ENCODE data around the gene KRAS.
"Not testable (repeated sequence)": the region's sequence is repeated elsewhere in the genome, so short reads cannot be mapped to it uniquely, and the experiment has no call there.

KRAS gene
- 99.3 to 104 reads per million in 2 donors for total RNA-seq

DNA sequence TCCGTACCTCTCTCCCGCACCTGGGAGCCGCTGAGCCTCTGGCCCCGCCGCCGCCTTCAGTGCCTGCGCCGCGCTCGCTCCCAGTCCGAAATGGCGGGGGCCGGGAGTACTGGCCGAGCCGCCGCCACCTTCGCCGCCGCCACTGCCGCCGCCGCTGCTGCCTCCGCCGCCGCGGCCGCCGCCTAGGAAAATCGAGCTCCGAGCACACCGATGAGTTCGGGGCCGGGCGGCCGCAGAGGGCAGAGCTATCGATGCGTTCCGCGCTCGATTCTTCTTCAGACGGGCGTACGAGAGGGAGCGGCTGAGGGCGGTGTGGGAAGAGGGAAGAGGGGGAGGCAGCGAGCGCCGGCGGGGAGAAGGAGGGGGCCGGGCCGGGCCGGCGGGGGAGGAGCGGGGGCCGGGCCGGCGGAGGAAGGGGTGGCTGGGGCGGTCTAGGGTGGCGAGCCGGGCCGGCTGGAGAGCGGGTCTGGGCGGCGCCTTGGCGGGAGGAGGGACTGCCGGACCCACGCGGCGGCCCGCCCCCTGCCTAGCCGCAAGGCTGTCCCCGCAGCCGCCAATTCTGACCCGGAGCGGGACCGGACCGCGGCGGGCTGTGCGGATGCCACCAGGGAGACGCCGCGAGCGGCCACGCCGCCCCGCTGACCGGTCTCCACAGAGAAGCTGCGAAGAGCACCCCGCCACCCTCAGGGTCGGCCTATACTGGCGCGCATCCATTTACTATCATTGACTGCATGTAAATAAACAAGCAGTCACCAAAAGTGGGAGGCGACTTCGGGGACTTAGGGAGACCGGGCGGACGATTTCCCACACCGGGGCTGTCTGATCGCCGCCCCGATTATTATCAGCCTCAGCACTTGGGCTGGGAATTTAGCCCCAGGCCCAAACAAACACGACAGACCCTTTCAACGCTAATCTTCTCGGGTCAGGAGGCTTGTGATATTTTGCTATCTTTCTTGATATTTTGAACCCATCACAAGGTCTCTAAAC lies at the start of gene KRAS:
Gene KRAS, minus strand, starts transcription at position 186 of the 987 bp plus-strand sequence.
- DNase-seq: peak; percentile 80

- DNase-seq: no peak
These were observed 45.7 kb upstream of the KRAS start for GRCh38 chr12:25296381-25296780.

DNA sequence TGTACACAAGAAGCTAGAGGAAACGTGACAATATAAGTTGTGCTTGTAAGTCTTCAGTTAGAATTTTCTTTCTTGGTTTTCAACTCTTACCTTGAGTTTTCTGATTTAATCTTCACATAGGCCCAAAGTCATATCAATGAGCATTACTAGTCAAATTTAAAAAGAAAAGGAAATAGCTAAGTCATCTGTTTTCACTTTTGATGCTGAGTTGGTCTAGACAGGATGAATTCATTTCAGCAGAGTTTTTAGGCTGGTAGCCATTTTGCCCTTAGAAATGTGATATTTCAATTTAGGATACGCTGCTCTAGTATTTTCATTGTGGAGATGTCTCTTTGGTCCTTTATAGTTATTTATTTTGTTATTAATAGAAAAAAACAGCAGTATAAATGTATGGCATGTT lies 44.6 kb upstream of the KRAS start:
- DNase-seq: no peak

GRCh38 chr12:25293653-25294052 lies 42.9 kb upstream of the KRAS start:
- no peak for DNase-seq

DNA sequence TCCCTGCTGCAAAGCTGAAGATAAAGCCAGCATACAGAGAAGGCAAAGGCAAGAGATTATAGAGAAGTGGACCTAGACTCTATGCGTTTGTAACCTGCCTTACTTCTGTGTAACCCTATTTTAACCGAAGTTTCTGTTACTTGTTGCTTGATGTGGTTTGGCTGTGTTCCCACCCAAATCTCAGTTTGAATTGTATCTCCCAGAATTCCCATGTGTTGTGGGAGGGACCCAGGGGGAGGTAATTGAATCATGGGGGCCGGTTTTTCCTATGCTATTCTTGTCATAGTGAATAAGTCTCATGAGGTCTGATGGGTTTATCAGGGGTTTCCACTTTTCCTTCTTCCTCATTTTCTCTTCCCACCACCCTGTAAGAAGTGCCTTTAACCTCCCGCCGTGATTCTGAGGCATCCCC lies 42.1 kb upstream of the KRAS start:
- DNase-seq: not testable (repeated sequence)

- DNase-seq: no peak
These were observed 36.9 kb upstream of the KRAS start for GRCh38 chr12:25287610-25288009.

DNA sequence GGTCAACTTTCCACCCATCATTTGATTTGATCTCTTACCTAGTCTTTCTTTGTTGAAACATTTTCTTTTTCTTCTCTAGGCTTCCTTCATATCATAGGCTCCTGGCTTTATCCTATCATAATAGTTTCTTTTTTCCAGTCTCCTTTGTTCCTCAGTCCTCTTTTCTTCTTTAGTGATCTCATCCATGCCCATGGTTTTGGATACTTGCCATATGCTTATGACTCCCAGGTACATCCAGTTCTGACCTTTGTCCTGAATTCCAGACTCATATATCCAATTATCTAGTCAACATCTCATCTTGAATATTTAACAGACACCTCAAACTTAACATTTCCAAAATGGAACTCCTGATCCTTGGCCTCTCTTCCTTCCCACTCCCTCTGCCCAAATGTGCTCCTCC lies 36.1 kb upstream of the KRAS start:
- no peak for DNase-seq

DNA sequence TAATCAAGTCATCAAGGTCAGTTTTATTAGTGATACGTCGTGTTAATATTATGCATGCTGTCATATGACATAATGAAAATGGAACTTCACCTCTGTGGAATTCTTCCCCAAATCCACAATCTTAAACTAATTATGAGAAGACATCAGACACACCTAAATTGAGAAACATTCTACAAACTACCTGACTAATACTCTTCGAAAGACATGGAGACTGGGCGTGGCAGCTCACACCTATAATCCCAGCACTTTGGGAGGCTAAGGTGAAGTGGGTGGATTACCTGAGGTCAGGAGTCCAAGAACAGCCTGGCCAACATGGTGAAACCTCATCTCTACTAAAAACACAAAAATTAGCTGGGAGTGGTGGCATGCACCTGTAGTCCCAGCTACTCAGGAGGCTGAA lies 33.3 kb upstream of the KRAS start:
- no peak for DNase-seq

- DNase-seq: no peak
These were observed 32.3 kb upstream of the KRAS start for GRCh38 chr12:25283006-25283405.

DNA sequence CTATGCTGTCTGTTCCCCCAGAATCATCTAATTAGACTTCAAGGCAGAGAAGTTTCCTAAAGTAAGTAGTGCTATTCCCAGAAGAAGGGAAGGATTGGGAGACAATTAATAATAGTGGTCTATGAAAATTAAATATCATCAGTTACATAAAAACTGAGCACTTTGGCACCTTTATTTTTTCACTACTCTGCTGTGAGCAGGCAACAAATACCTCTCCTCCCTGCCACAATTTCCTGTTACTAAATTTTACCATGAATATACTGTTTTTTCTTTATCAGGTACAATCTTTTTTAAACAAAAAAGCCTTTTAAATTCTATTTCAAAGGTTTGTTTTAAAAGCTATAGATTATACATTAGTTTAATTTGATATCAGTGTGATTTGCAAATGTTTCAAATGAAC lies 29.4 kb upstream of the KRAS start:
- no peak for DNase-seq

DNA sequence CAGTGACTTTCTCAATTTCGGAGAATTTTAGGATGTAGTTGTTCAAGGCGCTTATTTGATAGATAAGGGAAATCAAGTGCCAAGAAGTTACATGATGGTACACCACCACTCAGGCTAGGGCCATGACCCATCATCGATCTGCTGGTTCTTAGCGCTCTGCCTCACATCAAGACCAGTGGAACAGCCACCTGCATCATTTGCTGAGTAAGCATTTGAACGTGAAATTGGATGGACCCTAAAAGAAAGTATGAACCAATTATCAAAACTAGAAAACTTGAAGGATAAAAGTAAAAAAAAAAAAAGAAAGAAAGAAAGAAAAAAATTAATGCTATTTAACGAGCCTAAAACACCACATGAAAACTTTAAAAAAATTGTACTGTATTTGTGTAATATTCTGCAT lies 27.5 kb upstream of the KRAS start:
- no peak for DNase-seq

GRCh38 chr12:25276199-25276937 lies 25.6 kb upstream of the KRAS start:
- DNase-seq: no peak

DNA sequence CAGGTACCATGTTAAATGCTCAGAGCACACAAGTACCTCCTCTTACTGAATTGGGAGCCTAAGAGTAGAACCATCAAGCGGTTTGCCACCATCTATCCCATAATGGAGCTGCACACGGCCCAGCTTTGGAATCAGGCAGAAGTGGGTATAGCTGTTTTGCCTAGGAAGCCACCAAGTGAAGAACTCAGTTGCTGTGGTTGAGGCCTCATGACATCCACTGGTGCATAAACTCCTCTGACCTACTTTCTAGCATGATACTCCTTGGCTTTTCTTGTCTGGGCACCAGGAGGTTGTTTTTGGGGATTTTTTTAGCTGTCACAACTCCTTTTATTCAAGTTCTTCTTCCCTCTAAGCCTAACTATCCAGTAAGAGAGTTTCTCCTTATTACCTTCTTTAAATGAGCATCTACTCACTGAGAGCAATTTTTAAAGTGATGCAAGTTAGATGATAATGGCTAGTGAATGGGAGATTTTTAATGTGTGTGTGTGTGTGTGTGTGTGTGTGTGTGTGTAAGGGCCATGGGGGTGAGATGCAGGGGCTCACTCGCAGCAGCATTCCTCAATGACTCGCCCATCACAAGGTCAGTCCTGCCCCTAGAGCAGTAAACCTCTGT lies 20.9 kb upstream of the KRAS start:
- no peak for DNase-seq

DNA sequence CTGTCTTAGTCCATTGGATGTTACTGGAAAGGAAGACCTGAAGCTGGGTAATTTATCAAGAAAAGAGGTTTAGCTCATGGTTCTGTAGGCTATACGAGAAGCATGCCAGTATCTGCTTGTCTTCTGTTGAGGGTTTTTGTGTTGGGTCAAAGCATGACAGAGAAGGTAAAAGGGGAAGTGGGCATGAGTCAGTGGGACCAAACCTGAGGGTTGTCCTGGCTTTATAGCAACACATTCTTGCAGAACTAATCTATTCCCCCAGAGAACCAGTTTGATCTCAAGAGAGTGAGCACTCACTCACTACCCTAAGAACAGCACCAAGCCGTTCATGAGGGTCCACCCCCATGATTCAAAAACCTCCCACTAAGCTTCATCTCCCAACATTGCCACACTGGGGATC lies 19.0 kb upstream of the KRAS start:
- DNase-seq: no peak

DNA sequence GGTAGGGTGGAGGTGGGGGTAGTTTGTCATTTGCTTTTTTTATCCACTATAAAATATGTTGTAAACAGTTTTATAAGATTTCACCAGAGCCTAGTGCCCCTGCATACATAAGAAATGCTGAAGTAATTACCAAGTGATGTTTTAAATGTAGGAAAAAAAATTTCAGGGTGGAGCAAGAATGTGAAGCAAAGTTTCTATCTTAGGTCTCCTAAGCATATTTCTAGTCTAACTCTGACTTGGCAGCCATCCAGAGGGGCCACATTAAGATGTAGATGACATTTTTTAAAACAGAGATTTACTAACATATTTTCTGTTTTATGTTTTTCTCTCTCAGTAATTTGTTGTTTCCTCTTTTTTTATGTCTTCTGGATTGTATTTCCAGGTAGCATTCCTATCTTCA lies 15.8 kb upstream of the KRAS start:
- no peak for DNase-seq

DNA sequence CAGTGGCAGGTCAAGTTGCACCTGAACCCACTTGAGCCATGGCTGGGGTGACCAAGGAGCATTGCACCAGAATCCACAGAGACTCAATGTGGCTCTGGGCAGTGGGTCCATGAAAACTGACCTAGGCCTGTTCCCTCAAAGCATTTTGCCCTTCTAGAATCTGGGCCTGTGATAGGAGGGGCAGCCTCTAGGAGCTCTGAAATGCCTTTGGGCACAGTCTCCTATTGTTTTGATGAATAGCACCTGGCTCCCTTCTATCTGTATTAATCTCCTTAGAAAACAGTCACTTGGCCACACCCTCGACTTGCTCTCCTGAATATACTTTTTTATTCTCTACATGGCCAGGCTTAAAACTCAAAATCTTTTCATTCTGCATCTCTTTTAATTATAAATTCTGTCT lies 14.1 kb upstream of the KRAS start:
- DNase-seq: no peak

DNA sequence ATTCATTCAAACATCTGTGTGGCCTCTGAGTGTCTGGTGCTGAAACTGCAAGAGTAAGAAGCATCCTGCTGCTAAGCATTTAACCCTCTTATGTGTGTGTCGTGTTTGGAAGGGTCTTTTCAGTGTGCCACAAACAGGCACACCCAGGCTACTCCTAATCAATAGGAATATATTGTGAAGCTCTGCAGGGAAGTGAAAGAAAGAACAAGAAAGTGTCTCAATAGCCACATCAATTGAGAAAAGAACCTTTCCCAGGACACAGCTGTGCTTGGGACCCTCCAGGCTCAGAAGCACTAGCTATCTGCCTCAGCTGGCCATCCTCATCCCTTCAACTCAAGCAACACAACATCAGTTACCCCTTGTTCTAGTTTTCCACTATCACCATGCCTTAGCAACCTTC lies 13.4 kb upstream of the KRAS start:
- no peak for DNase-seq

- DNase-seq: no peak
These were observed 12.9 kb upstream of the KRAS start for GRCh38 chr12:25263594-25263993.

DNA sequence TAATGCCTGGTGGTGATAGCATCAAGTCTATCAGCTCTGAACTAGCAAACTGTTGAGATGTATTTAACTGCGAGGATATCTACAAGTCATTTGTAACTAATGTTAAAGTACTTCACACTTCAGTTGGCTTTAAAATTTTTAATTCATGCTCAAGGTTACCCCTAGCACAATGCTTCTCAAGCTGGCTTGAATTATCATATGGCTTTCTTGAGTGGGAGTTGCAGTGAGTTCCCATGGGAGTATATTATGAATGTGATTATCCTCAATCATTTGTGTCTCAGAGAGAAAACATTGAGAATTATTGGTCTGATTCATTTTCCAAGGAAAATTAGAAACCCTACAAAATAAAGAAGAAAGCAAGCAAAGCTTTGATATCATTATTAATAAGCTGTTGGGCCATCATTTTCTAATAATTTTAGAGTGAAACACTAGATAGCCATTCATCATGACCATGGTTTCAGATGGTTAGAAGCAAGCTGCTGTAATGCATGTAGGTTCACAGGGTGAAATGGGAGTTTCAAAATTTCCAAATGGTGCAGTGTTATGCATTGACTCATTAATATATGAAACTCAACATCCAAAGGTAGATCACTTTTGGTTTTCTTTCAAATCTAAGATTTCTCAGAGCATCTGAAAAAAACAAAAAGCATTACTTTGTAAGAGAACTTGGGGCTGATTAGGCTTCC lies 11.8 kb upstream of the KRAS start:
- no peak for DNase-seq

- no peak for DNase-seq
These were observed 7.0 kb upstream of the KRAS start for GRCh38 chr12:25257590-25258324.

DNA sequence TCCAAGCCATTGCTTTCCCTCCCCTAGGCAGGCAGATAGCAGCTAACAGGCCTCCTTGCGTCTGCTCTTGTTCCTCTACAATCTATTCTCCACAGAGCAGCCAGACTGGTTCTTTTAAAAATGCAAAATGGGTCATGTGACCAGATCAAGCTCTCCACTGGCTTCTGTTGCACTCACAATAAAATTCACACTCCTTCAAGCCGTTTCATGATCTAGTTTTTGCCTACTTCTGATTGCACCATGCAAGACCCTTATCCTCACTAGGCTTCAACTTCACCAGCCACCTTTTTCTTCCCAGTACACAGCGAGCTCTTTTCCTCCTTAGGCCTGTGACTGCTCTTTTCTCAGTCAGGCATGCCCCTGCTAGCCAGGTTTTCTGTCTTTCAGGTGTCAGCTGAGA lies 6.1 kb upstream of the KRAS start:
- no peak for DNase-seq

GRCh38 chr12:25256005-25256404 lies 5.3 kb upstream of the KRAS start:
- no peak for DNase-seq

Measured in activated gamma-delta T cell (primary cell).